ENCODE results near the gene CCDC60. TPM values are rescaled to one million over a fixed set of nuclear protein-coding genes. Genes with fewer than 3 reads are reported as not detected.

CCDC60 gene
- total RNA-seq, 2 donors from 2014 or later, result 4.3 to 4.9 TPM

DNA sequence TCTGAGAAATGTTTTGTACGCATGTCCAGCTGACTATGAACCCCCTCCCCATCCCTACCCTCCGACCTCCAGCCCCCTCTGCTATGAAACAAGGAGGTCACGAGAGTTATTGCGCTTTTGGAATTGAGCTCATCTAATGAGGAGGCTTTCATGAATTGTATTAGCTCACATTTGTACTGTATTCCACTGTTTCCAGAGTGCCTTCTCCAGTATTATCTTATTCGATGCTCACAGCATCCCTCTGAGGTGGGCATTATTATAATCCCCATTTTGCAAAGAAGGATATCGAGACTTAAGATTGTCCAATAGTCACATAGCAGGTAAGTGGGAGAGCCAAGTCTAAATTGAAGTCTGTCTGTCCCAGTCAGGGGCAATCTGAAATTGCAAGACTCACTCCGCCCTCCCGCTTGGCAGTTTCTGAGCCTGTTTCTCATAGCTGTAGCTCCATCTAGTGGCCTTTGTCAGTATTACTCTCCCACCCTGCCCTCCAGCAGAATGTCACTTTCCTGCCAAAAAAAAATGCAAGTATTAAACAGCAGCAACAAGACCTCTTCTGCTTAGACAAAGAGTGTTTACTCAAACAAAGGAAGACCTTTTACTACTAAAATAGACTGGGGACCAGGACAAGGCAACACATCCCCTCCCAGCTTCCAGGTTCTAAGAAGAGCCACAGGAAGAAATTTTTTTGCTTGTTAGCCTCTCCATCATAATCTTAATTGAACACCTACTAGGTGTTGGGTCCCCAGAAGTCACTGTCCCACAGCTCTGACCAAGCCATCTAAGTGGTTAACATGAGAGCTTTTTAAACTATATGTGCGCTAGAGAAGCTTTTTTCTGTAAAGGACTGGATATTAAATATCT lies 210.5 kb downstream of the CCDC60 start:
- no peak overlapping the region for H3K27ac ChIP-seq
- WGBS, result 54% methylated on average over 9 of the region's 9 CpGs
- H3K4me1 ChIP-seq (replicated peaks), result no peaks in the 10 kb centered on the region
- H3K4me3 ChIP-seq, result no peak overlapping the region
- H3K9me3 ChIP-seq, result no peaks in the 10 kb centered on the region
- peak; percentile 67 for DNase-seq (ENCODE audit: low spot score)
- intact Hi-C loops (cut with DNase I), result loop anchor here (2.0 kb wide), 1 partner anchor 430 kb away; no protein-coding TSS in a partner anchor
- H3K27me3 ChIP-seq (replicated peaks; ENCODE audit: insufficient read depth), result no peaks in the 10 kb centered on the region
- TF ChIP-seq, protein P1, sequence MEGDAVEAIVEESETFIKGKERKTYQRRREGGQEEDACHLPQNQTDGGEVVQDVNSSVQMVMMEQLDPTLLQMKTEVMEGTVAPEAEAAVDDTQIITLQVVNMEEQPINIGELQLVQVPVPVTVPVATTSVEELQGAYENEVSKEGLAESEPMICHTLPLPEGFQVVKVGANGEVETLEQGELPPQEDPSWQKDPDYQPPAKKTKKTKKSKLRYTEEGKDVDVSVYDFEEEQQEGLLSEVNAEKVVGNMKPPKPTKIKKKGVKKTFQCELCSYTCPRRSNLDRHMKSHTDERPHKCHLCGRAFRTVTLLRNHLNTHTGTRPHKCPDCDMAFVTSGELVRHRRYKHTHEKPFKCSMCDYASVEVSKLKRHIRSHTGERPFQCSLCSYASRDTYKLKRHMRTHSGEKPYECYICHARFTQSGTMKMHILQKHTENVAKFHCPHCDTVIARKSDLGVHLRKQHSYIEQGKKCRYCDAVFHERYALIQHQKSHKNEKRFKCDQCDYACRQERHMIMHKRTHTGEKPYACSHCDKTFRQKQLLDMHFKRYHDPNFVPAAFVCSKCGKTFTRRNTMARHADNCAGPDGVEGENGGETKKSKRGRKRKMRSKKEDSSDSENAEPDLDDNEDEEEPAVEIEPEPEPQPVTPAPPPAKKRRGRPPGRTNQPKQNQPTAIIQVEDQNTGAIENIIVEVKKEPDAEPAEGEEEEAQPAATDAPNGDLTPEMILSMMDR (IDR thresholded peaks at IDR 0.05), result peak; percentile 73 to 85 (median 82)
- TF ChIP-seq POLR2AphosphoS5 (IDR thresholded peaks at IDR 0.05) (peak; percentile 8), POLR2A (IDR thresholded peaks at IDR 0.05) (no peak)
- no peaks in the 10 kb centered on the region for H3K36me3 ChIP-seq

DNA sequence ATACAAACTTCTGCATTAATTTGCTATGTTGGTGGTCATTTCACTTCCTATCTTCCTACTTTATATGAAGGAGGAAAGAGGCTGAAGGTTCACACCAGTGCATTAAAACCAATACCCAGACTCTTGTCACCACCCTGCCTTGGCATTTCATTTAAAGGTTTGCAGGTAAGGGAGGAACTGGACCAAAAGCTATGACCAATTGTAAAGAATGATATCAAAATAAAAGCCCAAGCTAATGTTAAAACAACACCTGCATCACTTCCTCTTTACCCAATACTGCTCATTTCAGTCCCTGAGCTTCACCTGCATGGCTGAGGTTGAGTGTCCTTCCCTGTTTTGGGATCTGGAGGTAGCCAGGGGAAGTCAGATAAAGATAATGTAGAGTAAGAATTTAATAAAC lies 211.8 kb downstream of the CCDC60 start:
- Histone ChIP-seq H3K27ac (no peak overlapping the region), H3K9me3 (no peaks in the 10 kb centered on the region), H3K27me3 (replicated peaks; ENCODE audit: insufficient read depth) (no peaks in the 10 kb centered on the region), H3K36me3 (no peaks in the 10 kb centered on the region), H3K4me3 (no peak overlapping the region), H3K4me1 (replicated peaks) (no peaks in the 10 kb centered on the region)
- no peak for DNase-seq (ENCODE audit: low spot score)
- TF ChIP-seq POLR2AphosphoS5 (IDR thresholded peaks at IDR 0.05) (no peak), POLR2A (IDR thresholded peaks at IDR 0.05) (no peak)
- TF ChIP-seq, protein P1 (IDR thresholded peaks at IDR 0.05), result no peak
- intact Hi-C loops (cut with DNase I), result no loop called here

DNA sequence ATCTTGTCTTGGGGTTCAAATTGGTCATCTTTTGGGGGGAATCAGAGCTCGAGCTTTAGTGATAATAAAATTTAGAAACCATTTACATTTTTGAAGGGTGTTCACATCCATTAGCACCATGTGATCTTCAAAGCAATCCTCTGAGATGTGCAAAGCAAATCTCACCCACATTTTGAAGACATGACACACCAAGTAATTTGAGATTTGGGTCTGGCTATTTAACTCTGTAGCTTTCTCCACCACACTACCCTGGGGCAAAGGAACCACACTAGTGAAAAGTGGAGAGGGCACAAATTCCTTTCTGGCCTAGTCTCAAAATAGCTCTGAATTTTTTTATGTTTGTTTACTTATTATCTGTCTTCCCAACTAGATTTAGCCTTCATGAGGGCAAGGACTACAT lies 212.5 kb downstream of the CCDC60 start:
- intact Hi-C loops (cut with DNase I), result no loop called here
- WGBS, result 43% methylated on average over 1 of the region's 1 CpG
- H3K4me3 ChIP-seq, result no peak overlapping the region
- H3K27ac ChIP-seq, result no peak overlapping the region
- H3K9me3 ChIP-seq, result no peaks in the 10 kb centered on the region
- no peak for DNase-seq (ENCODE audit: low spot score)
- TF ChIP-seq, protein P1 (IDR thresholded peaks at IDR 0.05), result no peak
- no peak for TF ChIP-seq POLR2A (IDR thresholded peaks at IDR 0.05)
- no peak for TF ChIP-seq POLR2AphosphoS5 (IDR thresholded peaks at IDR 0.05)
- no peaks in the 10 kb centered on the region for H3K4me1 ChIP-seq (replicated peaks)
- no peaks in the 10 kb centered on the region for H3K36me3 ChIP-seq
- H3K27me3 ChIP-seq (replicated peaks; ENCODE audit: insufficient read depth), result no peaks in the 10 kb centered on the region

DNA sequence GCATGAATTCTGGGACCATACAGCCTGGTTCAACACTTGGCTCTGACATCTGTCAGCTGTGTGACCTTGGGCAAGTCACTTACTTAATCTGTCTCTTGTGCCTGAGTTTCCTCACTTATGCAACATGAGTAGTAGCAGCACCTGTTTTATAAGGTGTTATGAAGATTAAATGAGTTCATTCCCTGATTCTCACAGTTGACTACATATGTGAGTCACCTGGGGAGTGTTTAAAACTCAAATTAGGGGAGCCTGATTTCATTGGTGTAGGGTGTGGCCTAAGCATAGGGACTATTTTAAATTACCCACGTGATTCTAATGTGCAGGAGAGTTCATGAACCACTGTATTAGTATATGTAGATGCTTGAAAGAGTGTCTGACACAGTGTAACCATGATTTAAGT lies 222.3 kb downstream of the CCDC60 start:
- no peaks in the 10 kb centered on the region for H3K36me3 ChIP-seq
- no peak for DNase-seq (ENCODE audit: low spot score)
- intact Hi-C loops (cut with DNase I), result no loop called here

DNA sequence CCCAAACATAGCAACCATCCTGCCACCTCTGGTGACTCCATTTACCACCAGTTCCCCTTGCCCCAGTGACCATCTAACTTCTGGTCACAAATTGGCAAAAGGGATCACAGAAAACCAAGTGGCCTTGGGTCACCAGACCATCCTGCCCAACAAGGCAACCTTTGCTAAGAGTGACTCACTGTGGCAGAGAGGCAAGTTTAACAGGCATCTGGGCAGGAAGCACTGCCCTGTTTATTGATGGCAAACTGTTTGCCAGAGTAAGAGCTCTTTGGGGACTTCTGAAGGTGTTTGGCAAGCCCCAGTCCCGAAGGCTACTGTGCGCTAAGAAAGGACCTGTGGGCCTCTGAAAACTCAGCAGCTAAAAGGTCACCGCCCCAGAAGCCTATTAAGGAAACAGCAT lies 230.9 kb downstream of the CCDC60 start:
- H3K27ac ChIP-seq, result no peak overlapping the region
- no peaks in the 10 kb centered on the region for H3K27me3 ChIP-seq (replicated peaks; ENCODE audit: insufficient read depth)
- H3K9me3 ChIP-seq, result no peaks in the 10 kb centered on the region
- intact Hi-C loops (cut with DNase I), result no loop called here
- TF ChIP-seq, protein P1 (IDR thresholded peaks at IDR 0.05), result no peak
- TF ChIP-seq POLR2A (IDR thresholded peaks at IDR 0.05) (no peak), POLR2AphosphoS5 (IDR thresholded peaks at IDR 0.05) (no peak)
- no peak for DNase-seq (ENCODE audit: low spot score)
- no peak overlapping the region for H3K4me3 ChIP-seq
- 90% methylated on average over 3 of the region's 3 CpGs for WGBS
- H3K4me1 ChIP-seq (replicated peaks), result no peaks in the 10 kb centered on the region
- no peaks in the 10 kb centered on the region for H3K36me3 ChIP-seq

More for the DNA sequence above, 222.3 kb downstream of the CCDC60 start:
- 5% methylated on average over 1 of the region's 1 CpG for WGBS
- TF ChIP-seq POLR2AphosphoS5 (IDR thresholded peaks at IDR 0.05), result no peak
- Histone ChIP-seq H3K4me3 (no peak overlapping the region), H3K27me3 (replicated peaks; ENCODE audit: insufficient read depth) (no peaks in the 10 kb centered on the region), H3K4me1 (replicated peaks) (no peaks in the 10 kb centered on the region), H3K27ac (no peak overlapping the region), H3K9me3 (no peaks in the 10 kb centered on the region)

All from prostate gland (tissue), 2 donors.